Natural killer cell (primary cell): ENCODE data around the gene HGF. TPM values are rescaled to one million over a fixed set of nuclear protein-coding genes. Genes with fewer than 3 reads are reported as not detected.

Experiments used
- ATAC-seq, 3 donors: fragments of 150-1000 bp in 2 of 3; fragments of 200-7000 bp in 1 of 3; cut with Tn5 transposase; 1 replicate in 1 of 3; 2 replicates in 2 of 3; pipeline ENCODE4 v1.10.0; 2021; ENCODE audit warnings: mild to moderate bottlenecking in 2 of 3, moderate library complexity in 2 of 3
- DNase-seq, 2 donors: peaks; one replicate each; pipeline versions ENCODE4 v3.0.0 to v3.0.0-alpha.2; 2013 to 2021; ENCODE audit warnings: mixed read lengths in 1 of 2
- H3K27ac ChIP-seq: one replicate; pipeline ENCODE4 v1.5.1; 2013; ENCODE audit warnings: mild to moderate bottlenecking, low read length
- H3K27me3 ChIP-seq: one replicate; pipeline ENCODE4 v1.6.1; 2013; ENCODE audit warnings: low read length; ENCODE audit not compliant: control insufficient read depth, insufficient read depth
- H3K36me3 ChIP-seq: one replicate; pipeline ENCODE4 v1.6.1; 2013; ENCODE audit warnings: low read length; ENCODE audit not compliant: control insufficient read depth, insufficient read depth
- H3K4me1 ChIP-seq: one replicate; pipeline ENCODE4 v1.6.1; 2013; ENCODE audit warnings: low read length; ENCODE audit not compliant: control insufficient read depth, insufficient read depth
- H3K4me3 ChIP-seq: one replicate; pipeline ENCODE4 v1.5.1; 2013; ENCODE audit warnings: low read length
- H3K9me3 ChIP-seq: one replicate; pipeline ENCODE4 v1.6.1; 2013; ENCODE audit warnings: low read length; ENCODE audit not compliant: control insufficient read depth, insufficient read depth
- H3K27ac Mint-ChIP-seq, 2 donors: one replicate each; pipeline ENCODE4 v1.8.0; 2022; ENCODE audit warnings: mild to moderate bottlenecking in 2 of 2, mixed read lengths in 2 of 2, moderate library complexity in 1 of 2
- H3K27me3 Mint-ChIP-seq, 2 donors: one replicate each; pipeline ENCODE4 v1.8.0; 2022; ENCODE audit warnings: low read depth in 2 of 2, mixed read lengths in 2 of 2
- H3K36me3 Mint-ChIP-seq: one replicate; pipeline ENCODE4 v1.8.0; 2022; ENCODE audit warnings: mixed read lengths
- H3K4me1 Mint-ChIP-seq, 2 donors: one replicate each; pipeline ENCODE4 v1.8.0; 2022; ENCODE audit warnings: mixed read lengths in 2 of 2
- H3K4me3 Mint-ChIP-seq: one replicate; pipeline ENCODE4 v1.8.0; 2022; ENCODE audit warnings: mild to moderate bottlenecking, moderate library complexity, mixed read lengths
- H3K9me3 Mint-ChIP-seq, 2 donors: one replicate each; pipeline ENCODE4 v1.8.0; 2022; ENCODE audit warnings: mixed read lengths in 2 of 2
- WGBS: methylation state at CpG from one replicate; pipeline ENCODE4 v1.1.7; 2013; ENCODE audit warnings: missing lambda C conversion rate; ENCODE audit not compliant: insufficient coverage; 5-methylcytosine and 5-hydroxymethylcytosine counted together
- intact Hi-C: fragments of 100-400 bp; cut with micrococcal nuclease; formaldehyde crosslinking; loops from one replicate; pipeline ENCODE4 v1.14.2; 2022
- total RNA-seq, 4 donors: library from RNA; stranded (reverse); fragments of 120-200 nt in 1 of 4; gene quantifications; one replicate each; pipeline versions ENCODE4 v1.2.3 to v1.2.4, GENCODE V29; 2013 to 2022
- TF ChIP-seq, protein P1 (sequence below): fragments of 200-600 bp; IDR thresholded peaks from one replicate; pipeline ENCODE4 v1.8.0; 2022; ENCODE audit warnings: antibody characterized with exemption

The HGF gene
- total RNA-seq, 3 donors from 2014 or later (not counting 1 experiment from before 2014, with no cell fraction given), result 0.43 to 7.4 (median 0.94) TPM

GRCh38 chr7:81693894-81694293 lies 76.0 kb downstream of the HGF start:
- peaks cover 11 to 15% of the 10 kb centered on the region in 2 donors for H3K9me3 Mint-ChIP-seq
- ATAC-seq (no peak), DNase-seq (no peak)
- no peaks in the 10 kb centered on the region for H3K27me3 Mint-ChIP-seq
- H3K4me1 Mint-ChIP-seq, result no peaks in the 10 kb centered on the region
- H3K27ac ChIP-seq, result no peak overlapping the region
- WGBS, result 100% methylated on average over 1 of the region's 1 CpG
- TF ChIP-seq, protein P1, sequence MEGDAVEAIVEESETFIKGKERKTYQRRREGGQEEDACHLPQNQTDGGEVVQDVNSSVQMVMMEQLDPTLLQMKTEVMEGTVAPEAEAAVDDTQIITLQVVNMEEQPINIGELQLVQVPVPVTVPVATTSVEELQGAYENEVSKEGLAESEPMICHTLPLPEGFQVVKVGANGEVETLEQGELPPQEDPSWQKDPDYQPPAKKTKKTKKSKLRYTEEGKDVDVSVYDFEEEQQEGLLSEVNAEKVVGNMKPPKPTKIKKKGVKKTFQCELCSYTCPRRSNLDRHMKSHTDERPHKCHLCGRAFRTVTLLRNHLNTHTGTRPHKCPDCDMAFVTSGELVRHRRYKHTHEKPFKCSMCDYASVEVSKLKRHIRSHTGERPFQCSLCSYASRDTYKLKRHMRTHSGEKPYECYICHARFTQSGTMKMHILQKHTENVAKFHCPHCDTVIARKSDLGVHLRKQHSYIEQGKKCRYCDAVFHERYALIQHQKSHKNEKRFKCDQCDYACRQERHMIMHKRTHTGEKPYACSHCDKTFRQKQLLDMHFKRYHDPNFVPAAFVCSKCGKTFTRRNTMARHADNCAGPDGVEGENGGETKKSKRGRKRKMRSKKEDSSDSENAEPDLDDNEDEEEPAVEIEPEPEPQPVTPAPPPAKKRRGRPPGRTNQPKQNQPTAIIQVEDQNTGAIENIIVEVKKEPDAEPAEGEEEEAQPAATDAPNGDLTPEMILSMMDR, result no peak
- no peaks in the 10 kb centered on the region for H3K36me3 Mint-ChIP-seq
- intact Hi-C loops, result no loop called here
- no peaks in the 10 kb centered on the region for H3K27me3 ChIP-seq
- no peak overlapping the region for H3K4me3 ChIP-seq
- no peaks in the 10 kb centered on the region for H3K9me3 ChIP-seq
- H3K4me1 ChIP-seq, result no peaks in the 10 kb centered on the region
- H3K36me3 ChIP-seq, result no peaks in the 10 kb centered on the region
- H3K27ac Mint-ChIP-seq, result no peak overlapping the region
- no peak overlapping the region for H3K4me3 Mint-ChIP-seq

DNA sequence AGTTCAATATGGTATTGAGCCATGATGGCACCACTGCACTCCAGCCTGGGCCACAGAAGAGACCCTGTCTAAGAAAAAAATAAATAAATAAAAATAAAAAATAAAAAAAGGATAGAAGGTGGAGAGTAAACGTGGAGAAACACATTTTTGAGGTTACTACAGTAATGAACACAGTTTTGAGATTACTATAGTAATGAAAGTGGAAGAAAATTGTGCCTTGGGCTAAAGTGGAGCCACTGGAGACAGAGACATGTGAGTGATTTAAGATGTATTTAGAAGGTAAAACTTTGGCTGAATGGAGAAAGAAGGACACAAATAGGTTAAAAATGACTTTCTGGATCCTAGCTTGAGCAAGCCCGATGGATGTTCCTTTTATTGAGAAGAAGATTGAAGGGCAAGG lies 76.8 kb downstream of the HGF start:
- DNase-seq (no peak), ATAC-seq (no peak)
- Mint-ChIP-seq H3K36me3 (no peaks in the 10 kb centered on the region), H3K4me3 (no peak overlapping the region), H3K4me1 (no peaks in the 10 kb centered on the region), H3K9me3 (peaks cover 15 to 17% of the 10 kb centered on the region in 2 donors), H3K27ac (no peak overlapping the region), H3K27me3 (no peaks in the 10 kb centered on the region)
- Histone ChIP-seq H3K27ac (no peak overlapping the region), H3K4me1 (no peaks in the 10 kb centered on the region), H3K4me3 (no peak overlapping the region), H3K9me3 (no peaks in the 10 kb centered on the region), H3K27me3 (no peaks in the 10 kb centered on the region), H3K36me3 (no peaks in the 10 kb centered on the region)
- intact Hi-C loops, result no loop called here
- WGBS, result 89% methylated on average over 2 of the region's 2 CpGs
- TF ChIP-seq, protein P1, result no peak

GRCh38 chr7:81692146-81692905 lies 77.5 kb downstream of the HGF start:
- intact Hi-C loops, result no loop called here
- Histone ChIP-seq H3K9me3 (no peaks in the 10 kb centered on the region), H3K4me3 (no peak overlapping the region), H3K36me3 (no peaks in the 10 kb centered on the region), H3K4me1 (no peaks in the 10 kb centered on the region), H3K27ac (no peak overlapping the region), H3K27me3 (no peaks in the 10 kb centered on the region)
- Mint-ChIP-seq H3K27ac (no peak overlapping the region), H3K36me3 (no peaks in the 10 kb centered on the region), H3K9me3 (peaks cover 15 to 19% of the 10 kb centered on the region in 2 donors), H3K4me3 (no peak overlapping the region), H3K27me3 (no peaks in the 10 kb centered on the region), H3K4me1 (no peaks in the 10 kb centered on the region)
- ATAC-seq (no peak), DNase-seq (no peak)
- WGBS, result 88% methylated on average over 2 of the region's 3 CpGs
- TF ChIP-seq, protein P1, result no peak
